ENCODE measurements around the gene PWWP2B.
"Not testable (repeated sequence)": the region's sequence is repeated elsewhere in the genome, so short reads cannot be mapped to it uniquely, and the experiment has no call there.

The PWWP2B gene

DNA sequence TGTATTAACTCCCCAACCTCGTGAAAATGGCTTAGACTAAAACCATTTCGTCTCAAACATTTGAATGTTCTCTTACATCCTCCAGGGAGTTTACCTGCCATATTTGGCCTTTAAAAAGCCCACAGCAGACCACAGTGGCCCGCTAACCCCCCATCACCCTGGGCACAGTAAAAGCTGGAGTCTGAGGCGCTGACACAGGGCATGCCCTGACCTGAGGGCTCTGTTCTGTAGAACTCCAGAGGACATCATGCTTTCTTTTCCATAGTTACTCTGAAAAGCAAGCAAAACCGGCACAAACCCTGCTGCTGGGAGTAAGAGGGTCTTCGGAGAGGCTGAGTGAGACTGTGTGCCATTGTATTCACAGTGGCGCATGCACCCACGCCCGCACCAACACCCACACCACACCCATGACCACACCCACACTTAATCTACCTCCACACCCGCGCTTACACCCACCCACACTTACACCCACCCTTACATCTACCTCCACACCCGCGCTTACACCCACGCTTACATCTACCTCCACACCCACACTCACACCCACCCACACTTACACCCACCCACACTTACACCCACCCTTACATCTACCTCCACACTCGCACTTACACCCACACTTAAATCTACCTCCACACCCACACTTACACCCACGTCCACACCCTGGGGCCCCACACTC lies 32.9 kb upstream of the PWWP2B start:
- DNase-seq = peak in 1 of 6 experiments; percentile 11

DNA sequence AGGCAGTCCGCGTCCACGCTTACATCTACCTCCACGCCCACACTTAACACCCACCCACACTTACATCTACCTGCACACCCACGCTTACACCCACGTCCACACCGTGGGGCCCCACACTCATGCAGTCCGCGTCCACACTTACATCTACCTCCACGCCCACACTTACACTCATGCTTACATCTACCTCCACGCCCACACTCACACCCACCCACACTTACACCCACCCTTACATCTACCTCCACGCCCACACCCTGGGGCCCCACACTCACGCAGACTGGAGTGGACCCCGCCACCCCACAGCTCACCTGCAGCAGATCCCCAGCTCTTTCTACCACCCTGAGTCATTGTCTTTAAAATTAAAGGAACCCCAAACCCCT lies 32.4 kb upstream of the PWWP2B start:
- DNase-seq = peak in 1 of 6 experiments; percentile 17

DNA sequence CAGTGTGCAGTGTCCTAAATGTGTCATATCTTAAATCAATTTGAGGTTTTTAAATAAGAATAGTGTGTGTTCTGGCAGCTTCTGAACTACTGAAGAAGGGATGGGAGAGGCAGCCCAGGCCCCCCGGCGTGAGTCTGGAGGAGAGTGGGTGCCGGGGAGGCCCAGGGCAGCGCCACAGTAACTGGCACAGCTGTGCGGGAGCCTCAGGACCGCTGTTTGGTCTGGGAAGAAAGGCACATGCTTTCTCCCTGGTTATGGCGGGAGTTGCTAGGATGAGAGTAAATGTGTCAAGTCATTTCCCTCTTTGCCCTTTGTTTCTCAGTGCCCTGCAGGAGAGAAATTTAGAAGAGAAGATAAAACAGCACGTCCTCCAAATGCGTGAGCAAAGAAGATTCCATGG lies 31.9 kb upstream of the PWWP2B start:
- no peak for DNase-seq

DNA sequence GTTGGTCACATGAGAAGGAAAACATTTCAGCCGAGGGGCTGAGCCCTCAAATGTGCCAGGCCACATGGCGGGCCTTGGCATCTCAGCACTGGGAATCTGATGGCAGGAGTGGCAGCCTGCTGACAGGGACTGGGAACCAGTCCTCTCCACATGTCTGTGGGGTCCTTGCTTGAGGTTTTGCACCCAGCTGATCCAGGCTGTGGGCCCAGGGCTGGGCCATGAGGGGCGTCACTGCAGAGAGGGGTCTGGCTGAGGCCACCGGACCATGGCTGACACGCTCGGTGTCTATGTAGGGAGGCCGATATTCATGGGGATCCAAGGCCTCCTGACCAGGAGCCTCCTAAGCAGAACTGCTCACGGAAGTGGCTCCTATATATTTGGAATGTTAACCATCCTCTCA lies 31.0 kb upstream of the PWWP2B start:
- no peak for DNase-seq

DNA sequence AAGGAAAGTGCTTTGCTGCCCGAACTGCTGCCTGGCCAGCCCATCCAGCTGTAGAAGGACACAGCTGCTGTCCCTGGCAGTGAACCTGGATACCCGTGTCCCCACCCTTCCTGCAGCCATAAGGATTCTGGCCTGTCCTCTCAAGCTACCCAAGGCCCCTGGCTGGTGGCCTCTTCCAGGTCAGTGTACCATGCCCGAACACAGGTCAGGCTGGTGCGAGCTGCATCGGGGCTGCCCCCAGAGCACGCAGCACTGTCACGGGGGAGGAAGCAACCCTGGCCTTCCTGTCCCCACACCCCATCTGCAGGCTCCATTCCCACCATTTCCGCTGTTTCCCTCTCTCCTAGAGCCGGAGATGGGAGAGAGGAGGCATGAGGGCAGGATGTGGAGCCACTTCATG lies 30.5 kb upstream of the PWWP2B start:
- DNase-seq = no peak

DNA sequence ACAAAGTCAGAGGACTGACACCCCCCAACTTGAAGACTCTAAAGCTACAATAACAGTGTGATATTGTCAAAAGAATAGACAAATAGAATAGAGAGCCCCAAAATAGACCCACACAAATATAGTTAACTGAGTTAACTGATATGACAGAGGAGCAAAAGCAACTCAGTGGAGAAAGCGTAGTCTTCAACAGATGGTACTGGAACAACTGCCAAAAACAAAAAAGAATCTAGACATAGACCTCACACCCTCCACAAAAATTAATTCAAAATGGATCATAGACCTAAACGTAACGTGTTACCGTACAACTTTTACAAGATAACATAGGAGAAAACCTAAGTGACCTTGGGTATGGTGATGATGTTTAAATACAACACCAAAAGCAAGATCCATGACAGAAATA lies 28.6 kb upstream of the PWWP2B start:
- DNase-seq = no peak

DNA sequence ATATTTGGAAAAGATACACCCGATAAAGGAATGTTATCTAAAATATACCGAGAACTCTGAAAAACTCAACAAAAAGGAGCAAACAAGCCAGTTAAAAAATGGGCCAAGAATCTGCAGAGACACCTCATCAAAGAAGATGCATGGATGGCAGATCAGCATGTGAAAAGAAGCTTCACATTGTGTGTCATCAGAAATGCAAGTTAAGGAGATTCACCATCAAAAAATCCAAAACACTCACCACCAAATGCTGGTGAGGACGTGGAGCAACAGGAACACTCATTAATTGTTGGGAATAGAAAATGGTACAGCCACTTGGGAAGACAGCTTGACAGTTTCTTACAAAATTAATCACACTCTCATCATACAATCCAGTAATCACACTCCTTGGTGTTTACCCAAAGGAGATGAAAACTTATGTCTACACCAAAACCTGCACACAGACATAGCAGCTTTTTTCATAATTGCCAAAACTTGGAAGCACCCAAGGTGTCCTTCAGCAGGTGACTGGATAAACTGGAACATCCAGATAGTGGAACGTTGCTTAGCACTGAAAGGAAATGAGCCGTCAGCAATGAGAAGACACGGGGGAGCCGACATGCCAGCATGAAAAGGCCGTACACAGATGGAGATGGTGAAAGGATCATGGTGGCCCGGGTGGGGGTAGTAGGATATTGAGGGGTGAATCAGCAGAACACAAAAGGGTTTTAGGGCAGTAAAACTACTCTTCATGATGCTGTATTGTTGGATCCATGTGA lies 27.9 kb upstream of the PWWP2B start:
- no peak for DNase-seq

DNA sequence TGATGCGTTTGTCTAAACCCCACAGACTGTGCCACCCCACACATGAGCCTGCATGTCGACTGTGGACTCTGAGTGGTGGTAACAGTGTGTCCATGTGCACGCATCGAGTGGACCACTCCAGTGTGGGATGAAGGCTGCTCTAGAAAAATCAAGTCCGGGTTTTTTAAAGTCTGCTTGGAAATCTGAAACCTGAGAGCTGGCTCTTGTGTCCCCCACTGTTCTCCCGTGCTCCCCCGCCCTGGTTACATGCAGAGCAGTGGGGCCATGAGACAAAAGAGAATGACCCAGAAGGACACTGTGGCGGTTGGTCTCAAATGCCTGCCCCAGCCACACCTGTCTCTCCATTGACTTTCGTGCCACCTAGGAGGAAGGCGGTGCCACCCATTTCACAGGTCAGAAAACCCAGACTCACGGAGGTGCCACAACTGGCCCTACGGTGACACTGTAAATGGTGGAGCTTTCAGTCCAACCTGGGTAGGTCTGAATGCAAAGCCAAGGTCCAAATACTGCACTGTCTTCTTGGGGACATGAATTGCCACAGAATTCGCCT lies 27.3 kb upstream of the PWWP2B start:
- DNase-seq = no peak

DNA sequence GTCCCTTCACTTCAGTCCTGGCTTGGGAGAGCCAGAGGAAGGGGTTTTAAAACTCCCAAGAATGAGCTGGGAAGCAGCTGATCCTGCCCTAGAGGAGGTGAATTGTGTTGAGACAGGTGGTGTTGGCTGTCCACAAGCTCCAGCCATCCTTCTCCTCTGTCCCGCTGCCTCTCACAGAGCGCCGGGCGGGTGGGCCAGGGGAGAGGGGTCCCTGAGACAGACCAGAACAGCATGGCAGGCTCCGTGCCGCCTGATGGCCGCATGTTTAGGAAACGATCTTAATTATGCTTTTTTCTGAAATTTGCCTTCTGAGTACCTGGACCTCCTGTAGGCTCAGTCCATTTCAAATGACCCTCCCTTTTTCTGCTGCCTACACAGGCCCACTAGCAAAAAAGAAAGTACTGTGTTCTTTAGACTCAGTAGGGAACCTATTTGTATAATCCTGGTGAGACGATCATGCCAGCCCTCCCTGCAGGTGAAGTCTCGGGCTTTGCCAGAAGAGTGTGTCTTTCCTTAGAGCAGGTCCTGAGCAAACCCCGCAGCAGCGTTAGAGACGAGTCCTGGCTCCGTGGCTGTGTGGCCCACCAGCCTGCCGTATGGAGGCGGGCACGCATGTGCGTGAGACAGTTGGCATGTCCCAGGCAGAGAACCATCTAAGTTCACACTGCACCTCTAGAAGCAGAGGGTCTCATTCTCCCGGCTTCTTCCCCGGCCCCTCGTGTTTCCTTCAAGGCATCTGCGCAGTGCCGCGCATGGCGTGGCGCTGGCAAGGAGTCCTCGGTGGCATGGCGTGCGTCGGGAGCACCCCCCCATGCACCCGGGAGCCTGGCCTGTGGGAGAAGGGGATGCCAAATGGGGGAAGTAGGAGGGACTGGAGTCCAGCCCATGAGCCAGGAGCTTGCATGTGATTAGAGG lies 26.3 kb upstream of the PWWP2B start:
- DNase-seq = no peak

DNA sequence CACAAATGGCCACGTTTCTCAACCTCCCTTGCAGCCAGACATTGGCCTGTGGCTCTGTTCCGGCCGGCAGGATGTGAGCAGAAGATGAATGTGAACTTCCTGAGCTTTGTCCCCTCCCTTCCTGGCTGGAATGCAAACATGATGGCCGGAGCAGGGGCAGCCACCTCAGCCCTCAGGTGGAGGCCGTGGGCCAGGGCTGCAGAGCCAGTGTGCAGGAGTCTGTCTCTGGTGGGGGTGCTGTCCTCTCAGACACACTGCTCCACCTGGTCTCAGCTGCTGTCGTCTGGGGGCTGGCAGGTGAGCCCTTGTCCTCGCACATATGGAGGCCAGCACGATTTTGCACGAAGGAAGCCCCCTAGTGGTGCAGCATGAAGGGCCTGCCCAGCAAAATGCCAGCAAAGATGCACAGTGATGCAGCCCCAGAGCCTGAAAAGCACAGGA lies 25.3 kb upstream of the PWWP2B start:
- DNase-seq = peak in 2 of 6 experiments; percentile 3 to 12

DNA sequence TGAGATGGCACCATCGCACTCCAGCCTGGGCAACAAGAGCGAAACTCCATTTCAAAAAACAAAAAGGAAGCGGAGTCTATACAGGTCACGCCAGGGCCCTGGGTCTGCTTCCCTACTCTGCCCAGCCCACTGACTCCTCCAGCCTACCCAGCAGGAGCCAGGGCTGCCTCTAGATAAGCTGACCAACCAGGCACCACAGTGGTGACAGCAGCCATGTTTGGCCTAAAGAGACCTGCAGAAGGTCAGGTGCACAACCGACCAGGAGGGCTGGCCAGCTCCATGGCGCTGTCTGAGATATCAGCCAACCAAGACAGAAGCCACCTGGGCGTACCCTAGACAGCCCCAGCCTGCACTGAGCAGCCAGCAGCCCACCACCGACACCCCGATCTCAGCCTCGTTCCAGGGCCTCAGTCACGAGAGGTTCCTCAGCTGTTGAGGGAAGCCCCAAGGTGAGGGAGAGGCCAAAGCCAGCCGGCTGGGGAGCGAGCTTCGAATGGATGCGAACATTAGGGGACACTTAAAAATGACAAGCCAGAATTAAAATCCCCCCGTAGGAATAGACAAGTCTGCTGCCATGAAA lies 24.4 kb upstream of the PWWP2B start:
- no peak for DNase-seq

DNA sequence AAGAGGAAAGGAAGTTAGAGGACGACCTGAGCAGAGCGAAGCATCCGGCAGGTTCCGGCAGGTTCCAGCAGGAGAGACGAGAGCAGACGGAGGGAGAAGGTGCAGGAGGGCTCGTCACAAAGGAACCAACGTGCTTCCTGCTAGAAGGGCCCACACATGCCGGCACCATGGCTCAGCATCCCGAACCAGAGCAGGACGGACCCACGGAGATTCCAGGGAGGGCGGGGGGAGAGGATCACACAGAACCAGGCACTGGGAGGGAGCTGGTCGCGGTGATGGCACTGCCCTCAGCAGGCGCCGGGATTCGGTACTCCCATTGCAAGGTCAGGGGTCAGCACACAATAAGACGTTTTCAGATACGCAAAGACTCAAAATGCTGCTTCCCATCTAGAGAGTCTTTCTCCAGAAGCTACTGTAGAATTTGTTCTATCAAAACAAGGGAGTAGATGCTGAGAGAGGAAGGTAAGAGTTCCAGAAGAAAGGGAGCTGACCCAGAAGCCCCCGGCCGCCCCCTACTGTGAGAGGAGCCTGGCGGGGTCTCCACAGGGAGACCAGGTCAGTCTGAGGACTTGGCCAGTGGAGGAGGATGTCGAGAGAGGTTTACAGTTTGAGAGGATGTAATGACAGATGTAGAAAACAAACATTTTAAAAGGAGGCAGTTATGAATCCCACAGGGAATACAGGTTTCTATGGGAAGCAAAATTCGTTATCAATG lies 23.6 kb upstream of the PWWP2B start:
- no peak for DNase-seq

DNA sequence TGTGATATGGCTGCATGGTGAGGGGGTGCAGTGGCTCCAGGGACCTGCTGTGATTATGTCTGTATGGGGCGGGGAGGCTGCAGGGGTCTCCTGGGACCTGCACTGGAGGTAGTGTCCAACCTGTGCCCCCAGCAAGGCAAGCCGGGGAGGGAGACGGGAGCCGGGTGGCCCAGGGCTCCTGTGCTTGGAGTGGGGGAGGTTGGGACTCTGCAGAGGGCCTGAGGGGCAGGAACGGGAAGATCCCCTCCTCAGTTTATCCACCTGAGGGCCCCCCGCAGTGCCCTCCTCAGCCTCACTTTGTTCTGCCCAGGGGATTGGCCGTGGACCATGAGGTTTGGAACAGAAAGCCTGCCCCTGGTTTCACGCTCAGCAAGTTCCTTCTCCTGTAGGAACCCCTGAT lies 22.8 kb upstream of the PWWP2B start:
- DNase-seq = no peak

DNA sequence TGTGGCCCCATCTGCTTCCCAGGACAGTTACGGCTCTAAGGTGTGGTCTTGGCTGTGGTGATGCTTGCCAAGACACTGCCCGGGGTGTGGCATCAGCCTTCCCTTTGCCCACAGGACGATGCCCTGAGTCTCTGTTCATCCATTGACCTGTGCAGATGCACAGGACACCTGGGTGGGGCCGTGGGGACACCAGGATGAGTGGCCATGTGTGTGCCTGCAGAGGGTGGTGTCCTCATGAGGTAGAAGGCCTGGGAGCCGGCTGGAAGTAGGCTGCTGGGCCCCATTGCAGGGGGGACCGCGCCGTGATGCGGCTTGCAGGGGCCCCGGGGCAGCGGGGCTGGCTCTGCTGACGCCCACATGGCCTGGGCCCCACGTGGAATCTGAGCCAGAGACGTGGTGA lies 22.4 kb upstream of the PWWP2B start:
- no peak for DNase-seq

DNA sequence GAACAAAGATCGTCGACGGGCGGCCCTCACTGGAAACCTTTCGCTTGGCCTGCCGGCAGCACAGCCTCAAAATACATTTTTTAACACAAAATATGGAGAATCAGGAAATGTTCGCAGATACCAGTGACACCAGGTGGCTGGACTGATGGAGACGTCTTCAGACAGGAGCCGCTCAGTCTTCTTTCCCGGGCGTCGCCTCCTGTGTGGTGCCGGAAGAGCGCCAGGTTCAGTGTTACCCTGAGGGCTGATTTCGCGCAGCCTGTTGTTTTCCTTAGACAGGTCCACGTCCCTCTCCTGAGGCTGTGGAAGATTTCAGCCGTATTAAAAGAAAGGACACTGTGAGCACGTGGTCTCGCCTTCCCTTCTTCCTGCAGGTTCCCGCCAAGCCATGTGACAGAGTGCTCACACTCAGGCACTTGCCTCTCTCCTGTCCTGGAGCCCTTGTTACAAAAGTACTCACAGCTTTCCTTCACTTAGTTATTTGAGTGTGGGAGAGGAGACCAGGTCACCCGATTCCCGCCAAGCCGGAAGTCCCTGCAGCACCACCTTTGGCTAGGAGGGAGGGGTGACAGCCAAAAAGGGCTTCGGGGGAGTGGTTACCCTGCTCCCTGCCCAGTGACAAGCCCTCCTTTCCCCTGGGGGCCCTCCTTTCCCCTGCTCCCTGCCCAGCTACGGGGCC lies 21.7 kb upstream of the PWWP2B start:
- DNase-seq = no peak

DNA sequence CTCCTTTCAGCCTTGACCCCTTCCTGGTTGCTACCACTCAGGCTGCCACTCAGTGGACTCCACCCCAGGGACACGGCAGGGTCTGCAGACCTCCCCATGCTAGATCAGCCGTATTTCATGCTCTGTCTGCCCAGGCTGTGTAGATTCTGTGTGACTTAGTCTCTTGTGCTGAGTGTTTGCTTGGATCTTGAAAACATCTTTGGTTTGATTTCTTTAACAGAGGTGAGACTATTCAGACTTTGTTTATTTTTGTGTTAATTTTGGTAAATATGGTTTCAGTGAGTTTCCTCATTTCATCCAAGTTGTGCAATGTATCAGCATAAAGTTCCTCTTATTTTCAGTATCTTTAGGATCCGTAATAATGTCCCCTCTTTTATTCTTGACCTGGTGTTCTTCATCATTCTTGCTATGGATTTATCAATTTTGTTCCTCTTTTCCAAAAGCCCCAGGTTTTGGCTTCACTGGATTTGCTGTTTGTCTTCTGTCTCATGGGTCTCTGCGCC lies 21.2 kb upstream of the PWWP2B start:
- no peak for DNase-seq

DNA sequence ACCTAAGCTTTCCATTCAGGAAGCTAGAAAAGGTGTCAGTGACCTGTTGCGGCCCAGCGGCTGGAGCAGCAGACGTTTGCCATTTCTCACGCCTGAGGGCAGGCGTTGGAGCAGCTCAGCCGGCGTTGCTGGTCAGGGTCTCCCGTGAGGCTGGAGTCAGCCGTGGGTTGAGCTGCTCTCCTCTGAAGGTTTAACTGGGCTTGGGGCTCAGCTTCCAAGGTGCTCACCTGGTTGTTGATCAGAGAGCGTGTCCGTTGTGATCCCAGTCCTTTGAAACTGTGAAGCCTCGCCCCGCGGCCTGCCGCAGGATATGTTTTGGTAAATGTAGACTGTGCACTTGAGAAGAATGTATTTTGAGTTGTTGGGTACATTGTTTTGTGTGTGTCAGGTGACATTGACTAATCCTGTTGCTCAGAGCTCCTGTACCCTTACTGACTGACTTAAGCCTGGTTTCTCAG lies 20.6 kb upstream of the PWWP2B start:
- no peak for DNase-seq

DNA sequence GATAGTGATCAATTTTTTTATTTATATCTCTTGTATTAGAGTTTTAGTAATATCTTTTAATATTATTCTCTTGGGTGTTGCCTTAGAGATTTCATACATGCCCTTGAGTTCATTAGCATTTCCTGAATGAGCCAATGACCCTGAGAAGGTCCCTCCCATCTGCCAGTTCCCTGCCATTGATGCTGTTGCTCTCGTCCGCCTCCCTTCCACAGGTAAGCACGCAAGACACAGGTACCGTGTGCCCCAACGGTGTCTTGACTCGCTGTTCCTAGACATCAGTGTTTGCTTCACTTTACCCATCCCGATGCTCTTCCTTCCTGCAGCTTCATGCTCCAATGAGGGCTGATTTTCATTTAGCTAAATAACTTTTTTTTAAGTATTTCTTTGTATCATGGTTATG lies 19.7 kb upstream of the PWWP2B start:
- no peak for DNase-seq

DNA sequence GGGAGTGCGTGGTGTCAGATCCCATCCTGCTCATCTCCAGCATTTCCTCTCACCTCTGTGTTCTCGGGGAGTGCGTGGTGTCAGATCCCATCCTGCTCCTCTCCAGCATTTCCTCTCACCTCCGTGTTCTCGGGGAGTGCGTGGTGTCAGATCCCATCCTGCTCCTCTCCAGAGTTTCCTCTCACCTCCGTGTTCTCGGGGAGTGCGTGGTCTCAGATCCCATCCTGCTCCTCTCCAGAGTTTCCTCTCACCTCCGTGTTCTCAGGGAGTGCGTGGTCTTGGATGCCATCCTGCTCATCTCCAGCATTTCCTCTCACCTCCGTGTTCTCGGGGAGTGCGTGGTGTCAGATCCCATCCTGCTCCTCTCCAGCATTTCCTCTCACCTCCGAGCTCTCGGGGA lies 18.0 kb upstream of the PWWP2B start:
- DNase-seq = not testable (repeated sequence)

DNA sequence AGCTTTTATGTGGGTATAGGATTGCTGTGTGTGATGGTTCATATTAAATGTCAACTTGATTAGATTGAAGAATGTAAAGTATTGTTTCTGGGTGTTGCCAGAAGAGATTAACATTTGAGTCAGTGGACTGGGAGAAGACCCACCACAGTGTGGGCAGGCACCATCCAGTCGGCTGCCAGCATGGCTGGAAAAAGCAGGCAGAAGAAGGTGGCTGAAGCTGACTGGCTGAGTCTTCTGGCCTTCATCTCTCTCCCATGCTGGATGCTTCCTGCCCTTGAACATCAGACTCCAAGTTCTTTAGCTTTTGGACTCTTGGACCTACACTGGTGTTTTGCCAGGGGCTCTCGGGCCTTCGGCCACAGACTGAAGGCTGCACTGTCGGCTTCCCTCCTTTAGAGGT lies 16.0 kb upstream of the PWWP2B start:
- not testable (repeated sequence) for DNase-seq

DNA sequence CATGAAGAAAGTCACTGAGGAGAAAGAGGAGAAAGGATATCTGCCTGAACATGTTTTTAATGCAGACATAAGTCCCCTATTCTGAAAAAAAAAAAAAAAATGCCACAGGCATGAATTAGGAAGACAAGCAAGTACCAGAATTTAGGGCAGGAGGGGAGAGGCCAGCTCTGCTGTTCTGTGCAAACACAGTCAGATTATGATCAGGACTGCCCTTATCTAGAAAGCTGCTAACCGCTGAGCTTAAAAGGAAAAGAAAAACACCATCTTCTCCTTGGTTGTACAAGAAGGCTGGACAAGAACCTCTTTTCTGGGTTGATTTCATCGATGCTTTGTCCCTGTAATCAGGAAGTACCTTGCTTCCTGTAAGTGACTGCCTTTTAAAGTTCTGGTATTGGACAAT lies 15.3 kb upstream of the PWWP2B start:
- no peak for DNase-seq

Measured in stimulated activated naive CD4-positive, alpha-beta T cell (primary cell).